ENCODE results near the gene ACOX3. TPM values are rescaled to one million over a fixed set of nuclear protein-coding genes. Genes with fewer than 3 reads are reported as not detected.
A peak's percentile ranks its signal among the peaks of the same experiment; 100 is the strongest.
"Not testable (repeated sequence)": the region's sequence is repeated elsewhere in the genome, so short reads cannot be mapped to it uniquely, and the experiment has no call there.

Gene ACOX3
- total RNA-seq, 4 donors from 2014 or later: 17.3 to 36.0 (median 24.5) TPM

DNA sequence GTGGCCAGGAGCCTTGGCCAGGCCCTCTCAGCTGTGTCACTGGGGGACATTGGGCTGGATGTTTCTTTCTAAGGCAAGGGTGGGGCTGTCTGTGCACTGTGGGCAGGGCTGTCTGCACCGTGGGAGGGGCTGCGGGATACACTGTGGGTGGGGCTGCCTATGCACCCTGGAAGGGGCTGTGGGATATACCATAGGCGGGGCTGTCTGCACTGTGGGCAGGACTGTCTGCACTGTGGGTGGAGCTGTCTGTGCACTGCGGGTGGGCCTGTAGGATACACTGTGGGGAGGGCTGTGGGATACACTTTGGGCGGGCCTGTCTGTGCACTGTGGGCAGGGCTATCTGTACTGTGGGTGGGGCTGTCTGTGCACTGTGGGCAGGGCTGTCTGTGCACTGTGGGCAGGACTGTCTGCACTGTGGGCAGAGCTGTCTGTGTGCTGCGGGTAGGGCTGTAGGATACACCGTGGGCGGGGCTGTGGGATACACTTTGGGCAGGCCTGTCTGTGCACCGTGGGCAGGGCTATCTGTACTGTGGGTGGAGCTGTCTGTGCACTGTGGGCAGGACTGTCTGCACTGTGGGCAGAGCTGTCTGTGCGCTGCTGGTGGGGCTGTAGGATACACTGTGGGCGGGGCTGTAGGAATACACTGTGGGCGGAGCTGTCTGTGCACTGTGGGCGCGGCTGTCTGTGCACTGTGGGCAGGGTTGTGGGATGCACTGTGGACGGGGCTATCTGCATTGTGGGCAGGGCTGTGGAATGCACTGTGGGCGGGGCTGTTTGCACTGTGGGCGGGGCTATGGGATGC, 31.1 kb downstream of the ACOX3 start:
- no peaks in the 10 kb centered on the region for H3K9me3 ChIP-seq
- H3K27me3 ChIP-seq: no peaks in the 10 kb centered on the region
- peak overlapping the region in 1 of 4 donors; percentile 10 for H3K27ac ChIP-seq
- peaks cover 0 to 26% (median 0%) of the 10 kb centered on the region in 4 donors for H3K4me1 ChIP-seq
- H3K36me3 ChIP-seq: peaks cover 0 to 89% (median 12%) of the 10 kb centered on the region in 3 donors
- no peak for DNase-seq (ENCODE audit: low spot score in 2 of 2)
- TF ChIP-seq POLR2A (IDR thresholded peaks at IDR 0.05) (no peak), EP300 (IDR thresholded peaks at IDR 0.05) (no peak)
- TF ChIP-seq, protein P1, sequence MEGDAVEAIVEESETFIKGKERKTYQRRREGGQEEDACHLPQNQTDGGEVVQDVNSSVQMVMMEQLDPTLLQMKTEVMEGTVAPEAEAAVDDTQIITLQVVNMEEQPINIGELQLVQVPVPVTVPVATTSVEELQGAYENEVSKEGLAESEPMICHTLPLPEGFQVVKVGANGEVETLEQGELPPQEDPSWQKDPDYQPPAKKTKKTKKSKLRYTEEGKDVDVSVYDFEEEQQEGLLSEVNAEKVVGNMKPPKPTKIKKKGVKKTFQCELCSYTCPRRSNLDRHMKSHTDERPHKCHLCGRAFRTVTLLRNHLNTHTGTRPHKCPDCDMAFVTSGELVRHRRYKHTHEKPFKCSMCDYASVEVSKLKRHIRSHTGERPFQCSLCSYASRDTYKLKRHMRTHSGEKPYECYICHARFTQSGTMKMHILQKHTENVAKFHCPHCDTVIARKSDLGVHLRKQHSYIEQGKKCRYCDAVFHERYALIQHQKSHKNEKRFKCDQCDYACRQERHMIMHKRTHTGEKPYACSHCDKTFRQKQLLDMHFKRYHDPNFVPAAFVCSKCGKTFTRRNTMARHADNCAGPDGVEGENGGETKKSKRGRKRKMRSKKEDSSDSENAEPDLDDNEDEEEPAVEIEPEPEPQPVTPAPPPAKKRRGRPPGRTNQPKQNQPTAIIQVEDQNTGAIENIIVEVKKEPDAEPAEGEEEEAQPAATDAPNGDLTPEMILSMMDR (IDR thresholded peaks at IDR 0.05): no peak
- WGBS, 2 donors: 73 to 78% methylated on average over 12 to 16 of the region's 17 CpGs
- H3K4me3 ChIP-seq: no peak overlapping the region

- DNase-seq (ENCODE audit: low spot score in 2 of 2): no peak
- TF ChIP-seq EP300 (IDR thresholded peaks at IDR 0.05) (no peak), POLR2A (IDR thresholded peaks at IDR 0.05) (no peak)
- TF ChIP-seq, protein P1 (IDR thresholded peaks at IDR 0.05): no peak
- H3K27me3 ChIP-seq: no peaks in the 10 kb centered on the region
- peaks cover 0 to 82% (median 10%) of the 10 kb centered on the region in 3 donors for H3K36me3 ChIP-seq
- H3K4me1 ChIP-seq: peaks cover 0 to 29% (median under 1%) of the 10 kb centered on the region in 4 donors
- H3K4me3 ChIP-seq: no peak overlapping the region
- 96 to 98% methylated on average over 7 to 9 of the region's 9 CpGs for WGBS, 2 donors
- no peak overlapping the region for H3K27ac ChIP-seq
- no peaks in the 10 kb centered on the region for H3K9me3 ChIP-seq
Measured at GRCh38 chr4:8407756-8408155, 32.8 kb downstream of the ACOX3 start.

- DNase-seq (ENCODE audit: low spot score in 2 of 2): no peak
- Histone ChIP-seq H3K27ac (no peak overlapping the region), H3K4me3 (no peak overlapping the region), H3K27me3 (no peaks in the 10 kb centered on the region), H3K36me3 (peaks cover 0 to 80% (median 10%) of the 10 kb centered on the region in 3 donors), H3K4me1 (peaks cover 0 to 34% (median 3%) of the 10 kb centered on the region in 4 donors), H3K9me3 (no peaks in the 10 kb centered on the region)
- WGBS, 2 donors: 96 to 97% methylated on average over 14 of the region's 14 CpGs
- TF ChIP-seq, protein P1 (IDR thresholded peaks at IDR 0.05): peak in 2 of 5 experiments; percentile 1
- TF ChIP-seq POLR2A (IDR thresholded peaks at IDR 0.05): no peak
Measured at GRCh38 chr4:8407316-8407715, 33.2 kb downstream of the ACOX3 start.

DNA sequence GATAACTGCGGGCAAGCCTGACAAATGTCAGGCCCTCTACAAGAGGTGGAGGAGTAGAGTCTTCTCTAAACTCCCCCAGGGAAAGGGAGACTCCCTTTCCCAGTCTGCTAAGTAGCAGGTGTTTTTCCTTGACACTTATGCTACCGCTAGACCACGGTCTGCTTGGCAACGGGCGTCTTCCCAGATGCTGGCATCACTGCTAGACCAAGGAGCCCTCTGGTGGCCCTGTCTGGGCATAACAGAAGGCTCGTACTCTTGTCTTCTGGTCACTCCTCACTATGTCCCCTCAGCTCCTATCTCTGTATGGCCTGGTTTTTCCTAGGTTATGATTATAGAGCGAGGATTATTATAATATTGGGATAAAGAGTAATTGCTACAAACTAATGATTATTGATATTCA, 33.6 kb downstream of the ACOX3 start:
- Histone ChIP-seq H3K4me1 (peaks cover 0 to 38% (median 5%) of the 10 kb centered on the region in 4 donors), H3K36me3 (peaks cover 0 to 80% (median 10%) of the 10 kb centered on the region in 3 donors)
- H3K27ac ChIP-seq, H3K4me3 ChIP-seq, H3K27me3 ChIP-seq, H3K9me3 ChIP-seq: not testable (repeated sequence)
- DNase-seq (ENCODE audit: low spot score in 2 of 2): peak in 1 of 2 donors; percentile 55
- 60 to 69% methylated on average over 7 of the region's 7 CpGs for WGBS, 2 donors
- TF ChIP-seq, protein P1 (IDR thresholded peaks at IDR 0.05): peak in 4 of 5 experiments; percentile 26 to 41 (median 30)

- Histone ChIP-seq H3K27ac (no peak overlapping the region), H3K4me1 (peaks cover 0 to 39% (median 5%) of the 10 kb centered on the region in 4 donors)
Measured at GRCh38 chr4:8405516-8405875, 35.0 kb downstream of the ACOX3 start.

More at GRCh38 chr4:8405516-8405875, 35.0 kb downstream of the ACOX3 start:
- Histone ChIP-seq H3K4me3 (no peak overlapping the region), H3K36me3 (peaks cover 0 to 79% (median 10%) of the 10 kb centered on the region in 3 donors), H3K27me3 (no peaks in the 10 kb centered on the region), H3K9me3 (no peaks in the 10 kb centered on the region)
- 81 to 84% methylated on average over 9 of the region's 9 CpGs for WGBS, 2 donors
- TF ChIP-seq, protein P1 (IDR thresholded peaks at IDR 0.05): no peak
- TF ChIP-seq POLR2A (IDR thresholded peaks at IDR 0.05) (no peak), EP300 (IDR thresholded peaks at IDR 0.05) (no peak)
- no peak for DNase-seq (ENCODE audit: low spot score in 2 of 2)
